ENCODE results near the gene SMARCA4.

The SMARCA4 gene

GRCh38 chr19:10971107-10971726 lies 10.4 kb downstream of the SMARCA4 start:
- TF ChIP-seq CTCF (conservative IDR thresholded peaks at IDR 0.05; ENCODE audit: low read depth, low read length) = no peak
- H3K4me3 ChIP-seq (ENCODE audit: low read depth, low read length) = no peak overlapping the region
- DNase-seq (ENCODE audit: low read depth) = no peak

DNA sequence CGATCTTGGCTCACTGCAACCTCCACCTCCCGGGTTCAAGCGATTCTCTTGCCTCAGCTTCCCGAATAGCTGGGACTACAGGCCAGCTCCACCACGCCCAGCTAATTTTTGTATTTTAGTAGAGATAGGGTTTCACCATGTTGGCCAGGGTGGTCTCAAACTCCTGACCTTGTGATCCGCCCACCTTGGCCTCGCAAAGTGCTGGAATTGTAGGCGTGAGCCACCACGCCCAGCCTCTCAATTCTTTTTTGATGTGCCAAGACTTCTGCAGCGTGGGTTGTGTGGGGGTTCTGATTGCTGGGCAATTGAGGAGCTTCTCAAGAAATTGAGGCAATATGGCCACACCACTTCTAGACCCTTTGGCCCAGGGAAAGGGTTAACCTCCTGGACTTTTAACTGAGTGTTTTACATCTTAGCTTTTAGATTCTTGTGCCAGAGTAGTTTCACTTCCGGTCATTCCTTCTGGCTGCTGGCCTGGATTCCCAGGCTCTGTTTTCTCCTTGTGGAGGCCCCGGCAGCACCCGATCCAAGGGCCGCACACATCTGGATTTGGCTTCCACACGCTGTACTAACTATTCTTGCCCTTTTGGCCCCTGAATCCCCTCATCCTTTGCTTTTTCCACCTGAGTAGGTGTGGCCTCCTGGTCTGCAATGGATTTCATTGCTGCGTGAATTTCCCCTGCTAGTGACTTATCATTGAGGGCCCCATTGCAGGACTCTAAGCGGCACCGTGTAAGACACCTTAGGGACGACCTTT lies 14.7 kb downstream of the SMARCA4 start:
- peak; percentile 66 for DNase-seq (ENCODE audit: low read depth)
- no peak for TF ChIP-seq CTCF (conservative IDR thresholded peaks at IDR 0.05; ENCODE audit: low read depth, low read length)
- H3K4me3 ChIP-seq (ENCODE audit: low read depth, low read length) = no peak overlapping the region

DNA sequence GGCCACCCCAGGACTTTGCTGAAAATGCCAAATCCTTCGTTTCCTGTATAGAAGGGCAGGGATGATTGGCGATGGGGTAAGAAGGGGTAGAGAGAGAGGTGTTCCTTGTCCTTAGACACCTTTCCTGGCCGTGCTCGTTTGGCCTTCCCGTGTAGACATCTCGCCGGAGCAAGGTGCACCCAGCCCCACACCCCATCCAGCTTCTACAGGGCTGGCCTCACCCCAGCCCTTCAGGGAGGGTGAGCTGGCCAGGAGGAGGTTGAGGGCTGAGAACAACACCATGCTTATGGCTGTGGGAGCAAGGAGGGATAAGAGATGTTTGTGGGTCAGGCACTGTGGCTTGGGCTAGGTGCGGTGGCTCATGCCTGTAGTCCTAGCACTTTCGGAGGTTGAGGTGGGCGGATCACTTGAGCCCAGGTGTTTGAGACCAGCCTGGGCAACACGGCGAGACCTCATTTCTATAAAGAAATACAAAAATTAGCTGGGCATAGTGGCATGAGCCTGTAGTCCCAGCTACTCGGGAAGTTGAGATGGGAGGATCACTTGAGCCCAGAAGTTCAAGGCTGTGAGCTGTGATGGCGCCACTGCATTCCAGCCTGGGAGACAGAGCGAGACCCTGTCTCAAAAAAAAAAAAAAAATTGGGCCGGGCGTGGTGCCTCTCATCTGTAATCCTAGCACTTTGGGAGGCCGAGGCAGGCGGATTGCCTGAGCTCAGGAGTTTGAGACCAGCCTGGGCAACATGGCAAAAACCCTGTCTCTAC lies 15.5 kb downstream of the SMARCA4 start:
- no peak overlapping the region for H3K4me3 ChIP-seq (ENCODE audit: low read depth, low read length)
- TF ChIP-seq CTCF (conservative IDR thresholded peaks at IDR 0.05; ENCODE audit: low read depth, low read length) = no peak
- no peak for DNase-seq (ENCODE audit: low read depth)

GRCh38 chr19:10977742-10978092 lies 16.9 kb downstream of the SMARCA4 start:
- no peak for TF ChIP-seq CTCF (conservative IDR thresholded peaks at IDR 0.05; ENCODE audit: low read depth, low read length)

DNA sequence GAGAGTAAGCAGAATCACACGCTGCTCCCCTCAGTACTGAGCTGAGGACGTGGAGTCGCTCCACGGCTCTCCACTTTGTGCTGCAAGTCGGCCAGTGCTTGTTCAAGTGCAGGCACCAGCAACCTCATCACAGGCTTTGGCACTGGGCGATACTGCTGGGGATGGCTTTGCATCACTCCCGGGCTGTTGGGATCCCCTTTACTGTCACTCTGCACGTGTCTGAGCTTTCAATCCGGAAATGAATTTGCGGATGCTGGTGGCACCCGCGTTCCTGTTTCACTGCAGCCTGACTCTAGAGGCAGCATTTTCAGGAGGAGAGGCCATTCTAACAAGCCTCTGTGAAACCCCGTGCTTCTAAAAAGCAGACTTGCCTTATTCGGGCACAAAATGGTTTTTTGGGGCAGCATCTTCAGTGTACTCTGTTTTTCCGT lies 19.1 kb downstream of the SMARCA4 start:
- H3K4me3 ChIP-seq (ENCODE audit: low read depth, low read length) = no peak overlapping the region
- TF ChIP-seq CTCF (conservative IDR thresholded peaks at IDR 0.05; ENCODE audit: low read depth, low read length) = no peak
- no peak for DNase-seq (ENCODE audit: low read depth)

More at GRCh38 chr19:10977742-10978092, 16.9 kb downstream of the SMARCA4 start:
- no peak for DNase-seq (ENCODE audit: low read depth)
- H3K4me3 ChIP-seq (ENCODE audit: low read depth, low read length) = no peak overlapping the region

- no peak for TF ChIP-seq CTCF (conservative IDR thresholded peaks at IDR 0.05; ENCODE audit: low read depth, low read length)
- peak; percentile 59 for DNase-seq (ENCODE audit: low read depth)
- no peak overlapping the region for H3K4me3 ChIP-seq (ENCODE audit: low read depth, low read length)
These were observed 20.5 kb downstream of the SMARCA4 start for GRCh38 chr19:10981252-10981895.
